Panc1 (cell line): ENCODE results near the gene CD300LG. TPM values are rescaled to one million over a fixed set of nuclear protein-coding genes. Genes with fewer than 3 reads are reported as not detected.

Experiments used
- ATAC-seq: fragments of 200-7000 bp; cut with Tn5 transposase; 2 replicates; pipeline ENCODE4 v1.9.1; 2020; ENCODE audit warnings: mild to moderate bottlenecking, moderate library complexity
- BruUV-seq: library from RNA; stranded (reverse); fragments of 400-500 nt; replicated peaks from 2 replicates; lab custom pipeline; 2021; lab: Mats Ljungman, UMichigan
- CTCF ChIA-PET: fragments of 300-600 bp; sonication (Branson Sonifier 250); formaldehyde crosslinking; loops from one replicate; lab custom pipeline; 2022; ENCODE audit warnings: antibody characterized with exemption; lab: Charles Lee
- POLR2A ChIA-PET: fragments of 300-600 bp; sonication (Branson Sonifier 250); formaldehyde crosslinking; loops from one replicate; lab custom pipeline; 2022; ENCODE audit warnings: antibody characterized with exemption; lab: Charles Lee
- DNase-seq: peaks from one replicate; pipeline ENCODE4 v3.0.0-alpha.2; 2010; ENCODE audit warnings: low read depth, low spot score
- H3K27ac ChIP-seq: 2 replicates; pipeline ENCODE4 v1.5.1; 2011; ENCODE audit warnings: mild to moderate bottlenecking, low read length, inconsistent platforms
- H3K27me3 ChIP-seq: fragments of 200-500 bp; sonication (Bioruptor generic); 2 replicates; pipeline ENCODE4 v1.6.0; 2014; ENCODE audit warnings: low read length, inconsistent platforms; ENCODE audit not compliant: control insufficient read depth, insufficient read depth
- H3K36me3 ChIP-seq: fragments of 200-500 bp; sonication (Bioruptor generic); 2 replicates; pipeline ENCODE4 v1.5.1; 2014; ENCODE audit warnings: inconsistent platforms, mild to moderate bottlenecking, low read length, moderate library complexity; ENCODE audit not compliant: control insufficient read depth, insufficient read depth
- H3K4me1 ChIP-seq: 2 replicates; pipeline ENCODE4 v1.5.1; 2011; ENCODE audit warnings: inconsistent platforms, mild to moderate bottlenecking, low read length, moderate library complexity; ENCODE audit not compliant: control insufficient read depth, insufficient read depth
- H3K4me3 ChIP-seq, 2 experiments: 2 replicates each; pipeline ENCODE4 v1.5.1; 2011 to 2012; ENCODE audit warnings: low read depth in 2 of 2, low read length in 2 of 2, mild to moderate bottlenecking in 2 of 2, inconsistent platforms in 1 of 2, moderate library complexity in 1 of 2
- H3K9me3 ChIP-seq: fragments of 200-500 bp; sonication (Bioruptor generic); 2 replicates; pipeline ENCODE4 v1.5.1; 2014; ENCODE audit warnings: low read depth, mild to moderate bottlenecking, inconsistent platforms, low read length, moderate library complexity; ENCODE audit not compliant: control insufficient read depth, insufficient read depth
- CTCF ChIP-seq: fragments of 450-650 bp; IDR thresholded peaks from 2 replicates; pipeline ENCODE4 v1.5.1; 2017; ENCODE audit warnings: mild to moderate bottlenecking
- POLR2AphosphoS5 ChIP-seq: IDR thresholded peaks from 2 replicates; pipeline ENCODE4 v1.6.1; 2012; ENCODE audit warnings: mild to moderate bottlenecking, low read depth, low read length, moderate library complexity
- SIN3A ChIP-seq: IDR thresholded peaks from 2 replicates; pipeline ENCODE4 v1.6.1; 2012; ENCODE audit warnings: low read depth, mild to moderate bottlenecking, low read length, moderate library complexity, borderline replicate concordance; ENCODE audit not compliant: insufficient read depth
- TCF7L2 ChIP-seq: IDR thresholded peaks from 2 replicates; pipeline ENCODE4 v1.6.1; 2011; ENCODE audit warnings: mild to moderate bottlenecking, low read depth, low read length, inconsistent platforms
- in situ Hi-C: cut with HindIII; loops from 2 replicates; pipeline ENCODE4 v1.10.0; 2016; ENCODE audit warnings: low sequenced_read_pairs, low pct_unique_long_range_greater_than_20kb
- intact Hi-C: fragments of 100-400 bp; cut with micrococcal nuclease; formaldehyde crosslinking; loops from one replicate; pipeline ENCODE4 v1.10.0; 2022; ENCODE audit not compliant: unreplicated experiment
- total RNA-seq: library from RNA; stranded (reverse); gene quantifications from one replicate; pipeline ENCODE4 v1.2.1, GENCODE V29; 2021; ENCODE audit not compliant: unreplicated experiment
- TF ChIP-seq, protein P1 (sequence below), 2 experiments: IDR thresholded peaks; 2 replicates each; pipeline ENCODE4 v1.6.1; 2011 to 2012; ENCODE audit warnings: low read depth in 2 of 2, control low read depth in 1 of 2, low read length in 1 of 2, mild to moderate bottlenecking in 1 of 2, moderate library complexity in 1 of 2; ENCODE audit not compliant: insufficient read depth in 1 of 2

Gene CD300LG
- total RNA-seq, 1 experiment from 2014 or later: not detected

DNA sequence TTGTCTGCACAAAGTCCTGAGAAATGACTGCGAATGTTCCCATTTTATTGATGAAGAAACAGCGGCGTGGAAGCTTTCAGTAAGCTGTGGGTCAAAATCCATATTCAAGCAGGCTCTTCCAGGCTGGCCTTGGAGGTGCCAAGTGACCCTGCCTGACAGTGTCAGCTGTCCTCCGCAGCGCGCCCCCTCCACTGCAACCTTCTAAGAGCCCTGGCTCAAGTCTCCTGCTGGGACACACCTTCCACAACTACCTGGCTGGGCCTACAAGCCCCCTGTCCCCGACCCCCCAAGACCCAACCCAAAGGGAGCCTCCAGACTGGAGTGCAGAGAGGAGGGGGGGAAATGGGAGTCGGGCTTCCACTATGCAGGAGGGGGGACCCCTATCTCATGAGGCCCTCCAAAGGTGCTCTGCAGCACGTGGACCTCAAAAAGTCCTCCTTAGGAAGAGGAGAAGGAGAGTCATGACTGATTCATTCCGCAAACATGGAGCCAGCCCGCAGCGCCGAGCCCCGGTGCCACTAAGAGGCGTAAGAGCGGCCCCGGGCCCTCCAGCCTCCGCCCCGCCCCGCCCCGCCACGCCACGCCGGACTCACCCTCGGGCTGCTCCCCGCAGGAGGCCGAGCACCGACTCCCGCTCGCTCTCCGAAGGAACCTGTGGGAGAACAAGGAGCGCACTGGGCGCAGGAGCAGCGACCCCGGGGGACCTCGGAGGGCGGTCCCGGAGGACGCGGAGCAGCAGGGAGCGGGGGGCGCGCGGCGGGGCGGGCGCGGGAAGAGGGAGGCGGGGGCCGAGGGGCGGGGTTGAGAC, 14.6 kb upstream of the CD300LG start:
- TF ChIP-seq, protein P1, sequence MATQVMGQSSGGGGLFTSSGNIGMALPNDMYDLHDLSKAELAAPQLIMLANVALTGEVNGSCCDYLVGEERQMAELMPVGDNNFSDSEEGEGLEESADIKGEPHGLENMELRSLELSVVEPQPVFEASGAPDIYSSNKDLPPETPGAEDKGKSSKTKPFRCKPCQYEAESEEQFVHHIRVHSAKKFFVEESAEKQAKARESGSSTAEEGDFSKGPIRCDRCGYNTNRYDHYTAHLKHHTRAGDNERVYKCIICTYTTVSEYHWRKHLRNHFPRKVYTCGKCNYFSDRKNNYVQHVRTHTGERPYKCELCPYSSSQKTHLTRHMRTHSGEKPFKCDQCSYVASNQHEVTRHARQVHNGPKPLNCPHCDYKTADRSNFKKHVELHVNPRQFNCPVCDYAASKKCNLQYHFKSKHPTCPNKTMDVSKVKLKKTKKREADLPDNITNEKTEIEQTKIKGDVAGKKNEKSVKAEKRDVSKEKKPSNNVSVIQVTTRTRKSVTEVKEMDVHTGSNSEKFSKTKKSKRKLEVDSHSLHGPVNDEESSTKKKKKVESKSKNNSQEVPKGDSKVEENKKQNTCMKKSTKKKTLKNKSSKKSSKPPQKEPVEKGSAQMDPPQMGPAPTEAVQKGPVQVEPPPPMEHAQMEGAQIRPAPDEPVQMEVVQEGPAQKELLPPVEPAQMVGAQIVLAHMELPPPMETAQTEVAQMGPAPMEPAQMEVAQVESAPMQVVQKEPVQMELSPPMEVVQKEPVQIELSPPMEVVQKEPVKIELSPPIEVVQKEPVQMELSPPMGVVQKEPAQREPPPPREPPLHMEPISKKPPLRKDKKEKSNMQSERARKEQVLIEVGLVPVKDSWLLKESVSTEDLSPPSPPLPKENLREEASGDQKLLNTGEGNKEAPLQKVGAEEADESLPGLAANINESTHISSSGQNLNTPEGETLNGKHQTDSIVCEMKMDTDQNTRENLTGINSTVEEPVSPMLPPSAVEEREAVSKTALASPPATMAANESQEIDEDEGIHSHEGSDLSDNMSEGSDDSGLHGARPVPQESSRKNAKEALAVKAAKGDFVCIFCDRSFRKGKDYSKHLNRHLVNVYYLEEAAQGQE (IDR thresholded peaks at IDR 0.05; ENCODE audit: insufficient read depth in 1 of 2, low read depth in 2 of 2, low read length in 1 of 2): no peak
- no peak for TF ChIP-seq CTCF
- TF ChIP-seq SIN3A: no peak
- TF ChIP-seq POLR2AphosphoS5: no peak
- no peak for TF ChIP-seq TCF7L2
- Histone ChIP-seq H3K36me3 (no peaks in the 10 kb centered on the region), H3K27me3 (no peaks in the 10 kb centered on the region), H3K27ac (no peak overlapping the region), H3K4me1 (no peaks in the 10 kb centered on the region; the same call in 1 of the 2 replicates), H3K9me3 (no peaks in the 10 kb centered on the region), H3K4me3 (peak overlapping the region; percentile 49 to 52)
- DNase-seq (no peak), ATAC-seq (peak; percentile 86)
- intact Hi-C loops (no loop called here), in situ Hi-C loops (no loop called here)
- no TSS peak for BruUV-seq
- POLR2A ChIA-PET: no interaction called here
- CTCF ChIA-PET: no interaction called here

GRCh38 chr17:43832976-43833829, 13.8 kb upstream of the CD300LG start, which contains the start of gene MPP3:
Gene MPP3, minus strand, starts transcription at chr17:43833146. Its CDS starts 1,240 bp downstream, at chr17:43831906.
- Histone ChIP-seq H3K4me1 (no peaks in the 10 kb centered on the region; the same call in 1 of the 2 replicates), H3K4me3 (peak within 1 kb of the TSS; percentile 49 to 61), H3K27ac (no peak within 1 kb of the TSS), H3K9me3 (no peaks in the 10 kb centered on the region), H3K36me3 (no peaks in the 10 kb centered on the region), H3K27me3 (no peaks in the 10 kb centered on the region)
- ChIA-PET POLR2A (no interaction called here), CTCF (no interaction called here)
- peak; percentile 95 for ATAC-seq
- TF ChIP-seq SIN3A (peak; percentile 49; the same call in 1 of the 2 replicates), TCF7L2 (no peak)
- in situ Hi-C loops (no loop called here), intact Hi-C loops (no loop called here)
- BruUV-seq: no TSS peak
- no peak for DNase-seq
